Stimulated activated CD8-positive, alpha-beta memory T cell treated with anti-CD3 and anti-CD28 coated beads, Interleukin-4, amount 100 ng/mL, for 24 hours (primary cell): Measurements from ENCODE around the gene ZNF841.
"Not testable (repeated sequence)": the region's sequence is repeated elsewhere in the genome, so short reads cannot be mapped to it uniquely, and the experiment has no call there.

Source experiments
- DNase-seq: peaks from one replicate; pipeline ENCODE4 v3.0.0-alpha.2; 2020; ENCODE audit warnings: low read depth

The ZNF841 gene

DNA sequence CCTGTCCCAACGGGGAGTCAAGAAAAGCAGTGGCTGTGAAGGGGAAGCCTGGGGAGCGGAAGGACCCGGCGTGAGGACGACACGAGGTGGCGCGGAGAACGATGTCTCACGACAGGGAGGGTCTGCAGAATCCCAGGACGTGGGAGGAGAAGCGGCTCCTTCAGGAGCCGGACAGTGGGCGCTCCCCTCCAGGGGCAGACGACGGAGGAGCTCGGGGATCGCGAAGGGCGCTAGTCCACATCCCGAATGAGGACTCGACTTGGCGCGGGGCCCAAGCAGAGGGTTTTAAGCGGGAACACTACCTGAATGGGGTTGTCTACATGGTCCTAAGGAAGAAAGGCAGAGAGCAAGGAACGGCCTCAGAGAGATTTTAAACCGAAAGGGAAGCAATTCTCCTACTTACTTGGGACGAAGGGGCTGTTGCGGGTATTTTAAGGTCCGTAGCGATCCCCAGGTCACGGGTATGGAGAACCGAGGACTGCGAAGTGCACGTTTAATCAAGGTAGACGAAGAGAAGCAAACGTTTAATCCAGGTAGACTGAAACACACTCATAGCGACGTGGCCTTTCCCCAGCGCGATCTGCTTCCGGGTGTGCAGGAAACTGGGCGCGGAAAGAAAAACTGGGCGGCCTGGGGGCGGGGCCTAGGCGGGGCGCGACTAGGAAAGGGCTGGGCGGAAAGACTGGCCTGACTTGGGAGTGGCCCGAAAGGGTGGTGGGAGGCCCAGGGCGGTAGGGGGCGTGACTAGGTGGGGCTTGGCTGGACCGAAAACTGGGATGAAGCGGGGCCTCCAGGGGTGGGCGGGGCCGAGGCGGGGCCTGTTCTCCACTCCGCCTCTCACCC is at the start of gene ZNF841:
Gene ZNF841, minus strand, starts transcription at position 594 of the 843 bp plus-strand sequence. CDS start 10,964 bp downstream, outside the sequence.
- peak; percentile 81 for DNase-seq

DNA sequence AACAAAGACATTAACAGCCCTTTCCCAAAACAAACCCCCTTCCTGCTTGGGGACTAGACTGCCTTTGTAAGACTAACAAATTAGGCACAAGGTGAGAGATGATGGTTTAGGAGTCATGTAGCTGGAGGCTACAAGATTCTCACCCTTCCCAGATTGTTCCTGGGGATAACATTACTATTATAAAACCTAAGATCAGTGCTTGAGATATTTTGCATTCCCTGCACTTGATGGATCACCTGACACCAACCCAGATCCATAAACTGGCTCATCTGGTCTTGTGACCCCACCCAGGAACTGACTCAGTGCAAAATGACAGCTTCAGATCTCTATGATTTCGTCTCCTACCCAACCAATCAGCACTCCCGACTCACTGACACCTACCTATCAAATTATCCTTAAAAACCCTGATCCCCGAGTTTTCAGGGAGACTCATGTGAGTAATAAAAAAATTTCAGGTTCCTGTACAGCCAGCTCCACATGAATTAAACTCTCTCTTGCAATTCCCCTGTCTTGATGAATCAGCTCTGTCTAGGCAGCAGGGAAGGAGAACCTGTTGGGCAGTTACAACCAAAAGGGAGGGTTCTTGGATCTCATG is 46.5 kb upstream of the ZNF841 start:
- DNase-seq, result no peak

DNA sequence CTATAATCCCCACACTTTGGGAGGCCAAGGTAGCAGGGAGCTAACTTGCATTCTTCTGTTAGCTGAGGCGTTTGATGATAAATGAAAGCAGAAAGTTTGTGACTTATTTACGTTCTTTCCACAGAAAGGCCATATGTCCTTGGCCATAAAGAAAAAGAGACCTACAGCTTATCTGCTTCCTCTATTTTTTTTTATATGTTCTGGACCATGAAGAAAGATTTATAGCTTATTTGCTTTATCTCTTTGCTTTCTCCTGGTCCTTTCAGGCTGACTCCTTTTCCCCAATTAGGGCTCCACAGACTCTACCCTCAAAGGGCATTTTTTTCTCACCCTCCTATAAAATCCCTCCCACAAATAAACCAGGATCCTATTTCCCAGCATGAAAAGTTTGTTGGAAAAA is 45.6 kb upstream of the ZNF841 start:
- DNase-seq, result no peak

- DNase-seq, result no peak
Measured at GRCh38 chr19:52140032-52140710, 44.6 kb upstream of the ZNF841 start.

DNA sequence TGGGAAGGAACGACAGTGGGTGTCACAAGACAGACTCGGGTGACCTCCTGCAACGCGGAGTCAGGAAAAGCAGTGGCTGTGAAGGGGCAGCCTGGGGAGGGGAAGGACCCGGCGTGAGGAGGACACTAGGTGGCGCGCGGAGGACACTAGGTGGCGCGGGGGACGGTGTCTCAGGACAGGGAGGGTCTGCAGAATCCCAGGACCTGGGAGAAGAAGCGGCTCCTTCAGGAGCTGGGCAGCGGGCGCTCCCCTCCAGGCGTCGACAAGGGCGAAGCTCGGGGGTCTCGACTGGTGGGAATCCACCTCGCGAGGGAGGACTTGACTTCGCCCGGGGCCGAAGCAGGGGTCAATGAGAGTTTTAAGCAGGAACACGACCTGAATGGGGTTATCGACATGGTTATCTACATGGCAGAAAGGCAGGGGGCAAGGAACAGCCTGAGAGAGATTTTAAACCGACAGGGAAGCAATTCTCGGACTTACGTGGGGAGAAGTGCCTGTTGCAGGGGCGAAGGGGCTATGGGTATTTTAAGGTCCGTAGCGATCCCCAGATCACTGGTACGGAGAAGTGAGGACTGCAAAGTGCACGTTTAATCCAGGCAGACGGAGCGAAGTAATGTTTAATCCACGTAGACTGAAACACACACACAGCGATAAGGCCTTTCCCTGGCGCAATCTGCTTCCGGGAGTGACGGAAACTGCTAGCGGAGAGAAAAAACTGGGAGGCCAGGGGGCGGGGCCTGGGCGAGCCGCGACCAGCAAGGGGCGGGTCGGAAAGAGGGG is 43.9 kb upstream of the ZNF841 start, which contains the start of gene ZNF616:
Gene ZNF616, minus strand, starts transcription at position 687 of the 780 bp plus-strand sequence. CDS start 9,426 bp downstream, outside the sequence.
- peak; percentile 95 for DNase-seq

DNA sequence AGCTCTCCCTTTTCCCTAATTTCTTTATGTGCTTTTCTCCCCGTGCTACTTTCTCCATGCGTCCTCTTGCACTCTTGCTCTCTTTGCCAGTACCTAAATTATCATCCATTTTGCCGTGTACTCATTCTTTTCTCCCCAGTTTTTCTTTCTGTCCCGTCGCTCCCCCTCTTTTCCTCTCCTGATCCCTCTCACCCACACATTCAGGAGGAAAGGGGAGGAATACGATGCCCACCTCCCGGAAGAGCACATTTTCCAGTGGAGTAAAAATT is 43.4 kb upstream of the ZNF841 start:
- no peak for DNase-seq

- DNase-seq, result no peak
Measured at GRCh38 chr19:52138278-52138982, 42.9 kb upstream of the ZNF841 start.

DNA sequence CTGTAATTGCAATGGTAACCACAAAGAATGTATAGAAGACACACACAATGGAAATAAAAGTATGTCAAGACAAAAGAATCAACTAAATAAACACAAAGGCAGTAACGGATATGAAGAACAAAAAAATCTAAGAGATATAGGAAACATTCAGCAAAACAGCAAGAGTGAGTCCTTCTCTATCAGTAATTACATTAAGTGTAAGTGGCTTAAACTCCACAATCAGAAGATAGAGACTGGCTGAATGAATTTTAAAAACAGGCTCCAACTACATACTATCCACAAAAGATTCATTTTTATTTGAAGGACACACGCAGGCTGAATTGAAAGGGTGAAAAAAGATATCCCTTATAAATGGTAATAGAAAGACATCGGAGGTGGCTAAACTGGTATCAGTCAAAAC is 24.7 kb upstream of the ZNF841 start:
- no peak for DNase-seq

DNA sequence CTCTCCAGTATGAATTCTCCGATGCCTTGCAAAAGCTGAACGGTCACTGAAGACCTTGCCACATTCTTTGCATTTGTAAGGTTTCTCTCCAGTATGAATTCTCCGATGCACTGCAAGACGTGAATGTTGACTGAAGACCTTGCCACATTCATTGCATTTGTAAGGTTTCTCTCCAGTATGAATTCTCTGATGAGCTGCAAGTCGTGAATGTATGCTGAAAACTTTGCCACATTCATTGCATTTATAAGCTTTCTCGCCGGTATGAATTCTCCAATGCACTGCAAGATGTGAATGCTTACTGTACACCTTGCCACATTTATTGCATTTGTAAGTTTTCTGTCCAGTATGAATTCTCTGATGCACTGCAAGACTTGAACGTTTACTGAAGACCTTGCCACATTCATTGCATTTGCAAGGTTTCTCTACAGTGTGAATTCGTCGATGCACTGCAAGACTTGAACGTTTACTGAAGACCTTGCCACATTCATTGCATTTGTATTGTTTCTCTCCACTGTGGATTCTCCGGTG is 20.0 kb upstream of the ZNF841 start:
- DNase-seq, result no peak

DNA sequence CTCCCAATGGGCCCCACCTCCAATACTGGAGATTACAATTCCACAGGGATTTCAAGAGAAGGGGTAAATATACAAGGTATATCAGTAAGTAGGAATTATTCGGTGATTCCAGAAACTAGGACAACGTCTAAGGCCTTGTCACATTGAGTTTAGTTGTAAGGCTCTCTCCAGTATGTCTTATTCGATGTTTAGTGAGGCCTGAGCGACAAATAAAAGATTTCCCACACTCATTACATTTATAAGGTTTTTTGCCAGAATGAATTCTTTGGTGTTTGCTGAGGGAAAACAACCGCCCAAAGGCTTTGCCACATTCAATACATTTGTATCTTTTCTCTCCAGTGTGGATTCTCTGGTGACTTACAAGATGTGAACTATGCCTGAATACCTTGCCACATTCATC is 19.1 kb upstream of the ZNF841 start:
- no peak for DNase-seq

DNA sequence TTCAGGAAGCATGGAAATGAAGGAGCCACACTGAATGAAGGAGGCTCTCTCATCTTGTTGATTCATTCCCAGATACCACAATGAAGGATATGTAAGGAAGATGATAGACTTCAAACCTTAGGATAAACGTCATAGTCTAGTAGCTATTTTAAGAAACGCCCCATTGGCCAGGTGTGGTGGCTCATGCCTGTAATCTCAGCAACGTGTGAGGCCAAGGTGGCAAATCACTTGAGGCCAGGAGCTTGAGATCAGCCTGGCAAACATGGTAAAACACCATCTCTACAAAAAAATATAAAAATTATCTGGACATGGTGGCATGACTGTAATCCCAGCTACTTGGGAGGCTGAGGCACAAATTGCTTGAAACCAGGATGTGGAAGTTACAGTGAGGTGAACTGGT is 17.1 kb upstream of the ZNF841 start:
- DNase-seq, result no peak

- DNase-seq, result no peak
Measured at GRCh38 chr19:52110780-52111179, 15.2 kb upstream of the ZNF841 start.

- DNase-seq, result no peak
Measured at GRCh38 chr19:52102782-52103181, 7.2 kb upstream of the ZNF841 start.

GRCh38 chr19:52101866-52102562 is 6.4 kb upstream of the ZNF841 start:
- no peak for DNase-seq

DNA sequence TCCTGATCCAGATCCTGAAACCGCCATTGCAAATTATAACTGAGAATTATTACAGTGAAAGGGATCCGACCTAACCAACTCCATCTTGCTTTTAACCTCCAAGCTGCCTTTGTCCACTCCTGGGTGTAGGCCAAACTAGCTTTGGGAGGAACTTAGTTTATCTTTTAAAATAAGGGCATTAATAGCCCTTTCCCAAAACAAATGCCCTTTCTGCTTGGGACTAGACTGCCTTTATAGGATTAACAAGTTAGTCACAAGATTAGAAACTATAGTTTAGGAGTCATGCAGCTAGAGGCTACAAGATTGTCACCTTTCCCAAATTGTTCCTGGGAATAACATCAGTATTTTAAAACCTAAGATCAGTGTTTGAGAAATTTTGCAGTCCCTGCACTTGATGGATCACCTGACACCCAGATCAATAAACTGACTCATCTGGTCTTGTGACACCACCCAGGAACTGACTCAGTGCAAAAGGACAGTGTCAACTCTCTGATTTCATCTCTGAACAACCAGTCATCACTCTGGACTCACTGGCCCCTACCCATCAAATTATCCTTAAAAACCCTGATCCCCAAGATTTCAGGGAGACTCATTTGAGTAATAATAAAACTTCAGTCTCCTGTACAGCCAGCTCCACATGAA is 4.1 kb upstream of the ZNF841 start:
- no peak for DNase-seq

DNA sequence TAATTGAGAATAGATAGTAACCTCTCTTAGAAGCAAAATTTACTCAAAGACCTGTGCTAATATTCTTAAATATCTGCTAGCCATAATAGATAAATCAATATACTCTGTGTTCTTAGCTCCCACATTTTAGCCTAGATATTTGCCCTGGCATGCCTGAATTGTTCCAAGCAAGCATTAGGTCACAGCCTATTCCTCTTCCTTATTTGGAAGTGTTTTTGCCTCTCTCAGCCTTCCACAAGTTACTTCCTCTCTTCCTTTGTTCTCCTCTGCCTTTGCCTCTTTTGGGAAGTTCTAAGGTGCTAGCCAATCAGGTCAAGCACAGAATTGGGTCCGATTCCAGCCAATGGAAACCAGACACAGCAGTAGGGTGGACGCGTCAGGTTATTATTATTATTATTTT is 851 bp upstream of the ZNF841 start:
- not testable (repeated sequence) for DNase-seq

DNA sequence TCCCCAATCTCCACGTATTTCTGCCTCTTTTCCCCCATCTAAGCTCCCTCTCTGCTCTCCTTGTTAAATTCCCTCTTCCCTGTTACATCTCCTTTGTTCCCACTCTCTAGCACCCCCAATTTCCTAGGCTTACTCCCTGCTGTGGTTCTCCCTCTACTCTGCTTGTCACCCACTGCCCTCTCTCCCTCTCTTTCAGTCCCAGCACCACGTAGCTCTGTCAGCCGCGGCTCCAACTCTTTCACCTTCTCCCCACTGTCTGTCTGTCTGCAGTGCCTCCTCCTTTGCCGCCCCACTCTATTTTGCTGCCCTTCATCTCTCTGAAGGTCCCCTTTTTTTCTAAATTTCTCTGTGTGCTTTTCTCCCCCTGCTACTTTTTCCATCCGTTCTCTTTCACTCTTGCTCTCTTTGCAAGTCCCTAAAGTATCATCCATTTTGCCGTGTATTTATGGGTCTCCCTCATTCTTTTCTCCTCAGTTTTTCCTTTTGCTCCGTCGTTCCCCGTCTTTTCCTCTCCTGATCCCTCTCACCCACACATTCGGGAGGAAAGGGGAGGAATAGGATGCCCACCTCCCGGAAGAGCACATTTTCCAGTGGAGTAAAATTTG is 937 bp downstream of the ZNF841 start:
- no peak for DNase-seq

DNA sequence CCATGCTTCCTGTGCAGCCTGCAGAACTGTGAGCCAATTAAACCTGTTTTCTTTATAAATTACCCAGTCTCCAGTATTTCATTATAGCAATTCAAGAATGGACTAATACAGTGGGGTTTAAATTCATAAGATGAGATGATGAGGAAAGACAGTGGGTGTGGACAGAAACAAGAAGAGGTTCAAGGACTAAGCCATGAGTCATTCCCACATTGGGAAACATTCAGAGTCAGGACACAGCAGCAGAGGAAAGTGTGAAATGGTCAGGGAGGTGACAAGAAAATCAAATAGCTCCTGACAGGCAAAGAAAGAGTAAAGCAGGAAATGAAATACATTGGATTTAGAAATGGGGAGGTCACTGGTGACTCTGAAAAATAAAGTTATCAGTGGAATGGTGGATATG is 9.1 kb downstream of the ZNF841 start:
- DNase-seq, result no peak

GRCh38 chr19:52070496-52070895 is 25.1 kb downstream of the ZNF841 start:
- DNase-seq, result no peak

DNA sequence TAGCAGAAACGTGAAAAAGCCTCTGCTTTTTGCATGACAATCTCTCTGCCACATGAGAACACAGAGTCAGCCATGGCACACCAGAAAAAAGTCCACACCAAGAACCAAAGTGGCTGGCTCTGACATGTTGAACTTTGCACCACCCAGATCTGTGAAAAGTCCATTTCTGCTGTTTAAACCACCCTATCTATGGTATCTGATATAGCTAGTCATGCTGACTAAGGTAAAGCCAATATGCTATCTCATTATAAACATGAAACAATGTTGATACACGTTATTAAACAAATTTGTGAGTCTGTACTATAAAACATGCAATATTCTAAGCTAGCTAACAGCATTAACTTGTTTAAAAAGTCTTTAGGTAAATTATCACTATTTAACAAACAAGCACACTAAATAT is 25.9 kb downstream of the ZNF841 start:
- no peak for DNase-seq
